Uterus (tissue), 2 donors: ENCODE measurements around the gene AP1S1.

Experiments
- POLR2A ChIP-seq, 2 donors: fragments of 450-650 bp; IDR thresholded peaks; one replicate each; pipeline ENCODE4 v1.6.1; 2016; ENCODE audit warnings: antibody characterized with exemption in 2 of 2, mild to moderate bottlenecking in 1 of 2, moderate library complexity in 1 of 2
- TF ChIP-seq, protein P1 (sequence below), 4 experiments: fragments of 200-600 bp in 2 of 4; fragments of 450-650 bp in 2 of 4; sonication (generic) in 2 of 4; IDR thresholded peaks; one replicate each; pipeline ENCODE4 v1.5.1; 2016 to 2019; ENCODE audit warnings: antibody characterized with exemption in 4 of 4, mild to moderate bottlenecking in 2 of 4, moderate library complexity in 1 of 4

DNA sequence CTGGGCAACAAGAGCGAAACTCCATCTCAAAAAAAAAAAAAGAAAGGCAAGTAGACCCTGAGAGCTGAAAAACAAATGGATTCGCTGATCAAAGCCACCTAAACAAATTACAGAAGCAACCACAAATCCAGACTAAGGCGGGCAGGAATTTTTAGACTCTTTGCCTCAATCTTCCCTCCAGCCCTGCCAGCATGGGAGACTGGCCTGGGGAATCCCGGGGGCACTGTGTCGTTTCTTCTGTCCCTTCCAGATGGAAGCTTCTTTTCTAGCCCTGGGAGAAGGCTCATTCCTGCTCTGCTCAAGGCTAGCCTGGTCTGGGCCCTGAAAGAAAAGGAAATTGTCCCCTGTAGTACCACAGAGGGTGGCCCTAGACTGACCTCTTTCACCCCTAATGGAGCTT is 43.0 kb upstream of the AP1S1 start:
- TF ChIP-seq, protein P1, sequence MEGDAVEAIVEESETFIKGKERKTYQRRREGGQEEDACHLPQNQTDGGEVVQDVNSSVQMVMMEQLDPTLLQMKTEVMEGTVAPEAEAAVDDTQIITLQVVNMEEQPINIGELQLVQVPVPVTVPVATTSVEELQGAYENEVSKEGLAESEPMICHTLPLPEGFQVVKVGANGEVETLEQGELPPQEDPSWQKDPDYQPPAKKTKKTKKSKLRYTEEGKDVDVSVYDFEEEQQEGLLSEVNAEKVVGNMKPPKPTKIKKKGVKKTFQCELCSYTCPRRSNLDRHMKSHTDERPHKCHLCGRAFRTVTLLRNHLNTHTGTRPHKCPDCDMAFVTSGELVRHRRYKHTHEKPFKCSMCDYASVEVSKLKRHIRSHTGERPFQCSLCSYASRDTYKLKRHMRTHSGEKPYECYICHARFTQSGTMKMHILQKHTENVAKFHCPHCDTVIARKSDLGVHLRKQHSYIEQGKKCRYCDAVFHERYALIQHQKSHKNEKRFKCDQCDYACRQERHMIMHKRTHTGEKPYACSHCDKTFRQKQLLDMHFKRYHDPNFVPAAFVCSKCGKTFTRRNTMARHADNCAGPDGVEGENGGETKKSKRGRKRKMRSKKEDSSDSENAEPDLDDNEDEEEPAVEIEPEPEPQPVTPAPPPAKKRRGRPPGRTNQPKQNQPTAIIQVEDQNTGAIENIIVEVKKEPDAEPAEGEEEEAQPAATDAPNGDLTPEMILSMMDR (IDR thresholded peaks at IDR 0.05), result no peak
- TF ChIP-seq POLR2A (IDR thresholded peaks at IDR 0.05), result no peak
